Immature natural killer cell (primary cell): Measurements from ENCODE around the gene TRDN. TPM values are rescaled to one million over a fixed set of nuclear protein-coding genes. Genes with fewer than 3 reads are reported as not detected.

Source experiments
- DNase-seq, 3 donors: peaks; one replicate each; pipeline ENCODE4 v3.0.0; 2022; ENCODE audit warnings: mixed read lengths in 1 of 3
- H3K27ac Mint-ChIP-seq, 6 donors: one replicate each; pipeline ENCODE4 v1.8.0; 2020; ENCODE audit warnings: mixed read lengths in 6 of 6, mild to moderate bottlenecking in 5 of 6, inconsistent platforms in 4 of 6, moderate library complexity in 3 of 6
- H3K27me3 Mint-ChIP-seq, 3 donors: one replicate each; pipeline ENCODE4 v1.8.0; 2020 to 2021; ENCODE audit warnings: low read depth in 3 of 3, mild to moderate bottlenecking in 3 of 3, mixed read lengths in 3 of 3, moderate library complexity in 3 of 3, inconsistent platforms in 1 of 3
- H3K36me3 Mint-ChIP-seq, 3 donors: one replicate each; pipeline ENCODE4 v1.8.0; 2020; ENCODE audit warnings: mixed read lengths in 3 of 3, inconsistent platforms in 2 of 3, mild to moderate bottlenecking in 2 of 3
- H3K4me1 Mint-ChIP-seq, 2 donors: one replicate each; pipeline ENCODE4 v1.8.0; 2020; ENCODE audit warnings: inconsistent platforms in 2 of 2, mild to moderate bottlenecking in 2 of 2, mixed read lengths in 2 of 2, moderate library complexity in 1 of 2
- H3K4me3 Mint-ChIP-seq, 5 donors: one replicate each; pipeline ENCODE4 v1.8.0; 2020; ENCODE audit warnings: mild to moderate bottlenecking in 5 of 5, mixed read lengths in 5 of 5, inconsistent platforms in 3 of 5, moderate library complexity in 3 of 5
- H3K9me3 Mint-ChIP-seq, 6 donors: one replicate each; pipeline ENCODE4 v1.8.0; 2020; ENCODE audit warnings: mild to moderate bottlenecking in 6 of 6, mixed read lengths in 6 of 6, inconsistent platforms in 4 of 6, moderate library complexity in 3 of 6
- polyA plus RNA-seq, 3 donors: library from polyadenylated mRNA; unstranded; fragments of 300-500 nt; fragmentation: Illumina TruSeq; gene quantifications; one replicate each; pipeline ENCODE4 v1.2.3, GENCODE V29; 2021

Gene TRDN
- polyA plus RNA-seq, 3 donors from 2014 or later: not detected

DNA sequence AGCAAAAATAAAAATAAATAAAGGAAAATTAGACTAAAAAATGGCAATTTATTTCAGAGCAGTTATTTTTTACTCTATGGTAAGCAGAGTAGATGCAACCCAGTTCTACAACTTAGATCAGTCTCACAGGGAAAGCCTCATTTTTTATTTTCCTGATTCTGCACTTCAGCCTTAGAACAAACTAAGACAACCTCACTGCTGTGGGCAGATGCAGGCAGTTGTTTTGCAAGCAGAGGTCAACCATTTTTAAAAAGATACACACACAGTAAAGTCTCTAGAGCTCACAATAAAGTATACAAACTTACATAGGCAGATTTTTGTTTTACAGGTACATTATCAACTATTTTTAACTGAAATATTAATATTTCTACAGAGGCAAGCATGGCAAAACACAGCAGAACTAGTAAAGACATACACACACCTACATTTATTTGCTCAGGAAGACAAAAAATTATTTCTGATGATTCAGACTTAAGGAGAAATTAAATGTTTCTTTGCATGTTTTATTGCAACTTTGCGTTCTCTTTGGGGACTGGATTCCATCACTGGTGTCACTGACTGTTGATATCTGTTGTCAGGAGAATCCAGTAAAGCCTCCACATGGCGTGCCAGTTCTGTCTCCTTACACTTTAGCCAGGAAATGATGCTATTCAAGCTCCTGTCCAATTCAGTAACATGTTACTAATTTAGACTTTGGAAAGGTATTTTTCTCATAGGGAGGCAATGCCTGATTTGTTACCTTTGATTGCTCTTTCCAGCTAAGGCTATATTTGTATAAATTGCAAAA lies 102.7 kb downstream of the TRDN start:
- Mint-ChIP-seq H3K9me3 (peaks cover 0 to 19% (median under 1%) of the 10 kb centered on the region in 6 donors), H3K36me3 (no peaks in the 10 kb centered on the region), H3K4me3 (no peak overlapping the region), H3K27me3 (peaks cover 0 to 1% (median 0%) of the 10 kb centered on the region in 3 donors), H3K4me1 (no peaks in the 10 kb centered on the region), H3K27ac (no peak overlapping the region)
- no peak for DNase-seq

DNA sequence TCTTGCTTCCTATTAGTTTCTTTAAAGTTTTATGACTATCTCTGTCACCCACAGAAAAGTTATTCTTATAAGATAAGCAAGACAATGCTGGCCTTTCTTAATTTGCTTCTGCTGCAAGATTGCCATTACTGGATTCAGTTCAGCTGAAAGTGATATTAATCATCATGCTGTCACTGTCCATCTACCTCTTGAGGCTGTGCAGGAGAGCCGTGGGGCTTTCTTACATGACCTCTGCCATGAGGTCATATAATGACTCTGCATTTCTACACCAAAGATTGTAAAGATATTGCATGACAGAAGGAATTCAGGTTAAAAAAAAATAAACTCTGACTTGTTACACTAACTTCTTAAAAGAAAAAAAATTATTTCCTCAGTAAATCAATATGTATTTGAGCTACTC lies 106.9 kb downstream of the TRDN start:
- Mint-ChIP-seq H3K4me1 (no peaks in the 10 kb centered on the region), H3K27ac (no peak overlapping the region), H3K4me3 (no peak overlapping the region), H3K27me3 (peaks cover 0 to 1% (median 0%) of the 10 kb centered on the region in 3 donors), H3K9me3 (peaks cover 0 to 15% (median 3%) of the 10 kb centered on the region in 6 donors), H3K36me3 (no peaks in the 10 kb centered on the region)
- DNase-seq: no peak

DNA sequence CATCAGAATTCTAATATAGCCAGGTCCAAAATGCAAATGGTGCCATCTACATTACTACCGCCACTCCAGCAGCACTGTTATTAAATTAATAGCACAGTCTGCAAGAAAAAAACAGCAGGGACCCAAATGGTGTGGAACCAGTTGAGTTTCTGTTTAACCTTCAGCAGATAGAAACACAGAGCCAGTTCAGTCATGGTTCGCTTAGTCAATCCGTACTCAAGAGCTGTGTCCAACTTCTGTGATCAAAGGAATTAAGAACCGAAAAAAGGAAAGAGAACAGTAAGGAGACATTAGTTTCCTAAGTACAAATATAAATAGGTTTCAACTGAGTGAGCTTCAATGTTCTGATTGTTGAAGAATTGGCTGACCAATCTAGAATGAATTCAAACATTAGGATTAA lies 107.7 kb downstream of the TRDN start:
- Mint-ChIP-seq H3K9me3 (peaks cover 0 to 20% (median 3%) of the 10 kb centered on the region in 6 donors), H3K4me3 (no peak overlapping the region), H3K27me3 (peaks cover 0 to 1% (median 0%) of the 10 kb centered on the region in 3 donors), H3K27ac (no peak overlapping the region), H3K36me3 (no peaks in the 10 kb centered on the region), H3K4me1 (no peaks in the 10 kb centered on the region)
- DNase-seq: no peak

DNA sequence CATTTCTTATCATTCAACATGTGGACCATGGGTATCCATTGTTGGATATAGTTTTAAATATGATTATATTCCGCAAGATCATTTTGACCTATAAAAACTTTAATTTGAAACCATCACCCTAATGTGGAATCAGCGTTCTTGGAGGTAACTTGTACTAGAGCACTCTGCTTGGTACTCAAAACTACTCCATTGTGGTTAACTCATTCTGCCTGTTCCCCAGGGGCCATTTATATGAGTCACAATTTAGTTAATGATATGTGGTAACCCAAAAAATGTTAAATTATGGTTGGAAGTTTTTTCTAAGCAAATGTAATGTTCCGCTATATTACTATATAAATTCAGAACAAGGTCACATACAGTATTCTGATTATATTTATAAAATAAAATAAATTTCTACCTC lies 109.3 kb downstream of the TRDN start:
- no peak for DNase-seq
- H3K4me1 Mint-ChIP-seq: no peaks in the 10 kb centered on the region
- H3K36me3 Mint-ChIP-seq: no peaks in the 10 kb centered on the region
- H3K9me3 Mint-ChIP-seq: peaks cover 0 to 16% (median 6%) of the 10 kb centered on the region in 6 donors
- no peak overlapping the region for H3K27ac Mint-ChIP-seq
- H3K4me3 Mint-ChIP-seq: no peak overlapping the region
- H3K27me3 Mint-ChIP-seq: no peaks in the 10 kb centered on the region

DNA sequence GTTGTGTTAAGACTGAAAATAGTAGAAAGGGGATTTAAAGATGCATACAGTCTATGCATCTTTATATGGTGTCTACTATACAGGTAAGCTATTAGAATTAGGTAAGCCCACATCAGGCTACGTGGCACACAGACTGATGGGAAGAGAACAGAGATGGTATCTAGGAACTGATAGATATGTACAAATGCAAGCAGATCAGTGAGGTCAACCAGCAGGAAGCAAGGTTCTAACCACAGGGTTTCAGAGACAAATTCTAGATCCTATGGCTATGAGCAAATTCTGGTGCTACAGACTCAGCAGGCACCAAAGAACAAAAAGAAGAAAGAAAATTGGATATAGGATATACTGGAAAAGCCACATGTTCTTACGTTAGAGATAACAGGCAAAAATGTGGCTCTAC lies 110.6 kb downstream of the TRDN start:
- no peaks in the 10 kb centered on the region for H3K36me3 Mint-ChIP-seq
- no peak for DNase-seq
- H3K9me3 Mint-ChIP-seq: peaks cover 0 to 16% (median 10%) of the 10 kb centered on the region in 6 donors
- no peaks in the 10 kb centered on the region for H3K27me3 Mint-ChIP-seq
- H3K4me1 Mint-ChIP-seq: no peaks in the 10 kb centered on the region
- H3K4me3 Mint-ChIP-seq: no peak overlapping the region
- no peak overlapping the region for H3K27ac Mint-ChIP-seq

DNA sequence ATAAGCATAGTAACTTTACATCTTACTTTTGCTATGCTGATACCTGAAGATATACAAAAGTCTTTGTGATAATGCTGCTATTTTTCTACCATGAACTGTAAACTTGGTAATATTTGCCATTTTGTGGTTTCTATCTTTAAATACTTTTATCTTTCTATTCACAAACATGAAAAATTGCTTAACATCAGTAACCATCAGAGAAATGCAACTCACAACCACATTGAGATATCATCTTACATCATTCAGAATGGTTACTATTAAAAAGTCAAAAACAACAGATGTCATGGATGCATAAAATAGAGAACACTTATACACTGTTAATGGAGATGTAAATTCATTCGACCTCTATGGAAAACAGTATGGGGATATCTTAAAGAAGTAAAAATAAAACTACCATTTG lies 112.0 kb downstream of the TRDN start:
- no peaks in the 10 kb centered on the region for H3K4me1 Mint-ChIP-seq
- DNase-seq: no peak
- H3K27me3 Mint-ChIP-seq: no peaks in the 10 kb centered on the region
- no peak overlapping the region for H3K27ac Mint-ChIP-seq
- H3K36me3 Mint-ChIP-seq: no peaks in the 10 kb centered on the region
- no peak overlapping the region for H3K4me3 Mint-ChIP-seq
- H3K9me3 Mint-ChIP-seq: peaks cover 0 to 21% (median 11%) of the 10 kb centered on the region in 6 donors

DNA sequence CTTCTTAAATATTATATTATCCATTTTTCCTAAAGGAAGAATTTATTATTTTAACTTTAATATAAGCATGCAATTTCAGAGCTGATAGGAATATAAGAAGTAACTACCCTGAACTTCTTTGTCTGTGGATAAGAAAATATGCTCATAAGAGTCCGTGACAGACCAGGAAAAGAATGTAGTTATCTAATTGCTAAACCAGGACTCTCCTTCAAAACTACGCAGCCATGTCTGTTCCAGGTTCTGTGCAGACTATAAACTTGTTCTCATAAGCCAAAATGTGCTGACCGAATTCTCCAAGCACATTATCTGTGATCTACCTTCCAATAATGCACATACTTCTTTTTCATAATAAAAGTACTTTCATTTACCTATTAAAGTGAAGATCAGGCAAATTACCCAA lies 116.5 kb downstream of the TRDN start:
- Mint-ChIP-seq H3K27me3 (no peaks in the 10 kb centered on the region), H3K9me3 (peaks cover 0 to 26% (median 14%) of the 10 kb centered on the region in 6 donors), H3K36me3 (no peaks in the 10 kb centered on the region), H3K4me3 (no peak overlapping the region), H3K27ac (no peak overlapping the region), H3K4me1 (no peaks in the 10 kb centered on the region)
- no peak for DNase-seq

DNA sequence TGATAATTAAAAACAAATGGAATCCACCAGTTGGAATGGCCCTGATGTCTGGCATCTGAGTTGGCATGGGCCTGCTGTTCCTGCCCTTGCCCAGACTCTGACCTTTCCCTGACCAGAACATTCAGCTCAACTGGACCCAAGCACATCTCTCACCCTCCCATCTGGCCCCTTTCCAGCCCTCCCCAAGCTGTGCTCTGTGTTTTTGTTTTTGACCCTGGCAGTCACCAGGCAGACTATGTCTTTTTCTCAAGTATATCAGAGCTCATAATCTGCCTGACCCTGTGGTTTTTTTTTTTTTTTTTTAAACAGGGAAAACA lies 117.6 kb downstream of the TRDN start:
- Mint-ChIP-seq H3K27me3 (no peaks in the 10 kb centered on the region), H3K9me3 (peaks cover 0 to 26% (median 14%) of the 10 kb centered on the region in 6 donors), H3K4me3 (no peak overlapping the region), H3K36me3 (no peaks in the 10 kb centered on the region), H3K27ac (no peak overlapping the region), H3K4me1 (no peaks in the 10 kb centered on the region)
- no peak for DNase-seq

DNA sequence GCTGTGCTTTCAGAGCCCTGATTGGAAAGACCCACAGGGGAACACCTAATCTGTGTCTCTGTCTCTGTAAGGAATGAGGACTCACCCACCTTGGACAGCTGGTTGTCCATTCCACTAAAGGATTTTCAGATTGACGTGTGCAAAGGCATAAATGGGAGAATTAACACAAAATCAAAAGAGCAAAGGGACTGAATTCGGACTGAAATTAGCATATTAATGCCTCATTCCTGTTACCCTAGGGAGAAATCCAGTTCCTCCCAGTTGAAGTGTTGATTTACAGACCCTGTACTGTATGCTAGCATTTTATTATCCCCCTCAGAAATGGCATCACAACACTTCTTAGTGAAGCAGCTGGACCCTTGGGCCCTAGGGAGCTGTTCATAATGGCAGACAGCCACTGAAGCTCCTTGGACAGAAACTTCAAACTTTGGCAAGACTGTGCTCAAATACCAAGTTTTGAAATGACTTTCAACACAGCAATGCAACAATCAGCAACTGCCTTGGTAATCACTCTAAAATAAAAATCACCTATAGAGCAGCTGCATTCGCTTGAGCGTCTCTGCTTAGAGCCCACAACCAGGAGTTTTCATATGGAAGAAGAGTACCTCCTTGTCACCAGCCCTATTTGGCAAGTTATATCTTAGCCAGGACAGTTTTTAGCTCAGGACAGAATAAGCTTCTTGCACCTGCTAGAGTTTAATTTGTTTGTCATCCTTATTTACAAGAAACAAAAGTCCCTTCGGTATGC lies 118.1 kb downstream of the TRDN start:
- Mint-ChIP-seq H3K4me3 (no peak overlapping the region), H3K27me3 (no peaks in the 10 kb centered on the region), H3K36me3 (no peaks in the 10 kb centered on the region), H3K27ac (no peak overlapping the region), H3K9me3 (peaks cover 0 to 26% (median 14%) of the 10 kb centered on the region in 6 donors), H3K4me1 (no peaks in the 10 kb centered on the region)
- DNase-seq: no peak

DNA sequence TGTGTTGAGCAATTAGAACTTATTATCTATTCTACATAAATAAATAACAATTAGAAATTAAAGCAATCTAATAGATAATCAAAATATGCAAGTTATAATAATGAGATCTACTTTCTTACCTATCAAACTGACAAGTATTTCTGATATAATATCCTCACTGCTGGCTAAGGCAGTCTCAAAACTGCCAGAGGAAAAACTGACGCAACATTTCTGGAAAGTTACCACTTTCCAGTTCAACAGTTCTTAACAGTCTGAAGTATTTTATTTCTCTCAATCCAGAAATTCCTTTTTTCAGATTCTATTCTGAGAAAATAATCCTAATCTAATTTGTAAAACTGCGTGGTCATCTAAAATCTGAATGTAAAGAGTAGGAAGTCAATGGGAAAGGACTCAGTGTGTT lies 121.0 kb downstream of the TRDN start:
- H3K27ac Mint-ChIP-seq: no peak overlapping the region
- no peaks in the 10 kb centered on the region for H3K36me3 Mint-ChIP-seq
- H3K4me1 Mint-ChIP-seq: no peaks in the 10 kb centered on the region
- H3K4me3 Mint-ChIP-seq: no peak overlapping the region
- DNase-seq: no peak
- peaks cover 0 to 2% (median 0%) of the 10 kb centered on the region in 3 donors for H3K27me3 Mint-ChIP-seq
- peaks cover 0 to 18% (median 5%) of the 10 kb centered on the region in 6 donors for H3K9me3 Mint-ChIP-seq

DNA sequence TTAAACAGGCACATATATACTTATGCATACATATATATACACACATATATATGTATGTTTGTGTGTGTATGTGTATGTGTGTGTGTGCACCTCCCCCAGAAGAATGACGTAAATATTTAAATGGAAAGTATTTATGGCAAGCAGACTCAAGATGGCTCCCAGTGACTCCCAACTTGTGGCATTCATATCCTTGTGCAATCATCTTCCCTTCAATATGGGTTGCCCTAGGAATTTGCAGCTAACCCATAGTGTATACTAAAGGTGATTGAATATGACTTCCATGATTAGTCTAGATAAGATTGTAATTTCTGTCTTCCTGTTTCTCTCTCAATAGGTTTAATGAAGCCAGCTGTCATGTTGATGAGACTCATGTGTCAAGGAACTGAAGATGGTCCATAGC lies 127.6 kb downstream of the TRDN start:
- Mint-ChIP-seq H3K4me3 (no peak overlapping the region), H3K36me3 (no peaks in the 10 kb centered on the region), H3K27me3 (peaks cover 0 to 2% (median 0%) of the 10 kb centered on the region in 3 donors), H3K9me3 (peaks cover 0 to 10% (median 3%) of the 10 kb centered on the region in 6 donors), H3K4me1 (no peaks in the 10 kb centered on the region), H3K27ac (no peak overlapping the region)
- no peak for DNase-seq

DNA sequence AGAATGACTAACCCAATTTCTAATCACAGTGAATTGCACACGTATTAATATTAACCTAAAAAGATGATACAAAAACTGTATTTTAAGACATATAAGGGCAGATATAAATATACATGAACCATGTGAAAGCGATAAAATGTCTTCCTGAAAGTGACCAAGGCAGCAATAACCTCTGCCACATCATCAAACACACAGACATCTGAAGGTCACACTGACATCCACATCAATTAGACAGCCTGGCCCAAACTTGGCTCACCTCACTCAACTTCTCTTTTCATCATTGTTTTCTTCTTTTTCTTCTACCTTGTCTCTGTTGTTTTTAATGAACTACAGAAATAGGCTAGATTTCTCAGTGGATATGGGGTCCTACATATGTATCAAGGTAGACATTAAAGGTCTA lies 128.5 kb downstream of the TRDN start:
- H3K27me3 Mint-ChIP-seq: peaks cover 0 to 2% (median 2%) of the 10 kb centered on the region in 3 donors
- no peak for DNase-seq
- no peak overlapping the region for H3K27ac Mint-ChIP-seq
- peaks cover 2 to 10% (median 5%) of the 10 kb centered on the region in 6 donors for H3K9me3 Mint-ChIP-seq
- H3K4me1 Mint-ChIP-seq: no peaks in the 10 kb centered on the region
- no peak overlapping the region for H3K4me3 Mint-ChIP-seq
- no peaks in the 10 kb centered on the region for H3K36me3 Mint-ChIP-seq

DNA sequence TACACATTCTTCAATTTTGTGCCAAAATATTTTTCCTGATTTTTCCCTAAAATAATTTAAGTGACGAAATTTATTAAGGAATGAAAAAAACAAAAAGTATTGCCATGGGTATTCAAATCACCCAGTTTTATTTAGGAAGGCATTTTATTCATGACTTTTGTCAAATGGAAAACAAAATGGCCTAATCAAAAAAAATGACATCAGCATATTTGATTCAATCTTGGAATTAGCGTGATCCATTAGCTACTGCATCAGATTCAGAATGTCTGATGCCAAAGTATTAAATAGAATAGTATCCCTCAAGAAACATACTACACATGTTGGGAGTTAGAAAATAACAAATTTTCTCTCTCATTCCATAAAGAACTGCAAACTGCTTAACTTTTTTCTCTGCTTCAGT lies 129.2 kb downstream of the TRDN start:
- H3K4me3 Mint-ChIP-seq: no peak overlapping the region
- H3K27me3 Mint-ChIP-seq: peaks cover 0 to 2% (median 2%) of the 10 kb centered on the region in 3 donors
- H3K4me1 Mint-ChIP-seq: no peaks in the 10 kb centered on the region
- DNase-seq: no peak
- H3K9me3 Mint-ChIP-seq: peaks cover 2 to 10% (median 5%) of the 10 kb centered on the region in 6 donors
- no peaks in the 10 kb centered on the region for H3K36me3 Mint-ChIP-seq
- H3K27ac Mint-ChIP-seq: no peak overlapping the region

DNA sequence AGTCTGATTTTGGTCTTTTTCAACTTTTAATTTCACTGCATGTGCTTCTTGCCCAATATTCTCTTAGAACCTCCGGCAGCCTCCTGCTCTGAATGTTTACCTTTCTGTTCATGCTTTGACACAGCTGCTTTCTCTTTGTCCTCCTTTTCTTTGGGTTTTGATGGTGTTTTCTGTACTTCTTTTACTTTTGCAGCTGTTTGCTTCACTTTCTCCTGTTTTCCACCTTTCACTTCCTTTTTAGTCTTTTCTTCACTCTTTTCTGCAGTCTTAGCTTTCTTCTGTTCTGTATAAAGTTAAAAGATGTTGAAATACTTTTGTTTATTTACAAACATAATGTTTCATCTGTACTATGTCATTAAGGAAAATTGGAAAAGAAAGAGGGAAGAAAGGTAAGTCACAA lies 133.1 kb downstream of the TRDN start:
- Mint-ChIP-seq H3K9me3 (peaks cover 2 to 12% (median 4%) of the 10 kb centered on the region in 6 donors), H3K36me3 (no peaks in the 10 kb centered on the region), H3K27me3 (peaks cover 0 to 2% (median 0%) of the 10 kb centered on the region in 3 donors), H3K4me1 (no peaks in the 10 kb centered on the region), H3K27ac (no peak overlapping the region), H3K4me3 (no peak overlapping the region)
- DNase-seq: no peak
